ENCODE measurements around the gene SHOC2.

GRCh38 chr10:110971638-110972037, 52.2 kb downstream of the SHOC2 start:
- TF ChIP-seq CTCF (conservative IDR thresholded peaks at IDR 0.05; ENCODE audit: low read depth, low read length) (no peak), EZH2 (IDR thresholded peaks at IDR 0.05; ENCODE audit: low read length, unreplicated experiment) (no peak)

Data from PC-3 (cell line).